Suprapubic skin (tissue), 4 donors: Measurements from ENCODE around the gene ALOX15.

Experiments used
- CTCF ChIP-seq, 2 donors: fragments of 200-600 bp in 1 of 2; fragments of 450-650 bp in 1 of 2; sonication (generic) in 1 of 2; IDR thresholded peaks; one replicate each; pipeline ENCODE4 v1.5.1; 2016 to 2019; ENCODE audit warnings: antibody characterized with exemption in 2 of 2, mild to moderate bottlenecking in 1 of 2, moderate library complexity in 1 of 2
- EP300 ChIP-seq: sonication (generic); formaldehyde crosslinking; IDR thresholded peaks from one replicate; pipeline ENCODE4 v1.6.1; 2017; ENCODE audit warnings: antibody characterized with exemption
- POLR2A ChIP-seq, 2 donors: fragments of 450-650 bp; IDR thresholded peaks; one replicate each; pipeline ENCODE4 v1.6.1; 2017; ENCODE audit warnings: antibody characterized with exemption in 2 of 2, mild to moderate bottlenecking in 2 of 2, moderate library complexity in 2 of 2
- POLR2AphosphoS5 ChIP-seq, 3 donors: sonication (generic); formaldehyde crosslinking; IDR thresholded peaks; one replicate each; pipeline ENCODE4 v1.6.1; 2017; ENCODE audit warnings: antibody characterized with exemption in 3 of 3

GRCh38 chr17:4632581-4632920 lies 8.9 kb downstream of the ALOX15 start:
- TF ChIP-seq CTCF (IDR thresholded peaks at IDR 0.05) (no peak), POLR2A (IDR thresholded peaks at IDR 0.05) (no peak), EP300 (no peak), POLR2AphosphoS5 (IDR thresholded peaks at IDR 0.05) (no peak)
